ENCODE data around the gene PMAIP1. TPM values are rescaled to one million over a fixed set of nuclear protein-coding genes. Genes with fewer than 3 reads are reported as not detected.

Gene PMAIP1
- total RNA-seq, 2 experiments from 2014 or later: 22.9 to 23.3 TPM

DNA sequence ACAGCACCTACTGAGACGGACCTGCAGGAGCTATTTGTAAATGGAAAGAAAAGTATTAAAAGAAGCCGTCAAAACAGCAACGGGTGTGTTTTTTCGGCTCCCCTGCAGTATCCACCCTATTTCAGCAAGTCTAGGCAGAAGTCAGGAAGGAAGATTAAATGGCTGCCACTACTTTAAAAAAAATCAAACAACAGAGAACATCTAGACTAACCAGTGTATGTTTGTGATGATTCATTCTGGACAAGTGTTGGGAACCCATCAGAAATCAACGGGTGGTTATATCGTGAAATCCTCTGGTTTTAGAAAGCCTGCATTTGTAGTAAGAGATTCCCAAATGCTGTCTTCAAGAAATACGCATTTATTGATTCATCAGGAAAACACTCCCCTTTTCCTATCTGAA, 9.0 kb downstream of the PMAIP1 start:
- Histone ChIP-seq H4K20me1 (ENCODE audit: insufficient read depth, low read length) (peaks cover 5% of the 10 kb centered on the region; the same call in 1 of the 2 replicates), H3K27ac (ENCODE audit: low read depth, low read length, poor library complexity, severe bottlenecking) (no peak overlapping the region), H3K36me3 (ENCODE audit: insufficient read depth, low read length) (peaks cover 7% of the 10 kb centered on the region), H3K9me2 (ENCODE audit: insufficient read depth, low read length) (no peaks in the 10 kb centered on the region), H3K4me2 (ENCODE audit: low read length) (peak overlapping the region; percentile 41; the same call in 1 of the 2 replicates), H3K79me2 (ENCODE audit: insufficient read depth, low read depth, low read length) (peaks cover 7% of the 10 kb centered on the region; the same call in 1 of the 2 replicates), H3K9me3 (ENCODE audit: low read length) (no peaks in the 10 kb centered on the region), H2AFZ (ENCODE audit: low read length) (no peak overlapping the region), H3K4me3 (ENCODE audit: low read depth, low read length, poor library complexity, severe bottlenecking) (no peak overlapping the region), H3K4me1 (ENCODE audit: insufficient read depth, low read length, poor library complexity, severe bottlenecking) (peaks cover 58% of the 10 kb centered on the region)
- no peak for DNase-seq (ENCODE audit: low spot score)
- TF ChIP-seq, protein P1, sequence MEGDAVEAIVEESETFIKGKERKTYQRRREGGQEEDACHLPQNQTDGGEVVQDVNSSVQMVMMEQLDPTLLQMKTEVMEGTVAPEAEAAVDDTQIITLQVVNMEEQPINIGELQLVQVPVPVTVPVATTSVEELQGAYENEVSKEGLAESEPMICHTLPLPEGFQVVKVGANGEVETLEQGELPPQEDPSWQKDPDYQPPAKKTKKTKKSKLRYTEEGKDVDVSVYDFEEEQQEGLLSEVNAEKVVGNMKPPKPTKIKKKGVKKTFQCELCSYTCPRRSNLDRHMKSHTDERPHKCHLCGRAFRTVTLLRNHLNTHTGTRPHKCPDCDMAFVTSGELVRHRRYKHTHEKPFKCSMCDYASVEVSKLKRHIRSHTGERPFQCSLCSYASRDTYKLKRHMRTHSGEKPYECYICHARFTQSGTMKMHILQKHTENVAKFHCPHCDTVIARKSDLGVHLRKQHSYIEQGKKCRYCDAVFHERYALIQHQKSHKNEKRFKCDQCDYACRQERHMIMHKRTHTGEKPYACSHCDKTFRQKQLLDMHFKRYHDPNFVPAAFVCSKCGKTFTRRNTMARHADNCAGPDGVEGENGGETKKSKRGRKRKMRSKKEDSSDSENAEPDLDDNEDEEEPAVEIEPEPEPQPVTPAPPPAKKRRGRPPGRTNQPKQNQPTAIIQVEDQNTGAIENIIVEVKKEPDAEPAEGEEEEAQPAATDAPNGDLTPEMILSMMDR (conservative IDR thresholded peaks at IDR 0.05; ENCODE audit: low read length): no peak
- no TSS peak for BruUV-seq (replicated peaks)
- intact Hi-C loops (cut with micrococcal nuclease; ENCODE audit: unreplicated experiment): no loop called here
- POLR2A ChIA-PET: interaction anchor here (0.5 to 1.3 kb wide), 2 partner anchors 14 to 16 kb away, joined by 3 read pairs; no protein-coding TSS in a partner anchor
- CTCF ChIA-PET (ENCODE audit: unreplicated experiment): no interaction called here

DNA sequence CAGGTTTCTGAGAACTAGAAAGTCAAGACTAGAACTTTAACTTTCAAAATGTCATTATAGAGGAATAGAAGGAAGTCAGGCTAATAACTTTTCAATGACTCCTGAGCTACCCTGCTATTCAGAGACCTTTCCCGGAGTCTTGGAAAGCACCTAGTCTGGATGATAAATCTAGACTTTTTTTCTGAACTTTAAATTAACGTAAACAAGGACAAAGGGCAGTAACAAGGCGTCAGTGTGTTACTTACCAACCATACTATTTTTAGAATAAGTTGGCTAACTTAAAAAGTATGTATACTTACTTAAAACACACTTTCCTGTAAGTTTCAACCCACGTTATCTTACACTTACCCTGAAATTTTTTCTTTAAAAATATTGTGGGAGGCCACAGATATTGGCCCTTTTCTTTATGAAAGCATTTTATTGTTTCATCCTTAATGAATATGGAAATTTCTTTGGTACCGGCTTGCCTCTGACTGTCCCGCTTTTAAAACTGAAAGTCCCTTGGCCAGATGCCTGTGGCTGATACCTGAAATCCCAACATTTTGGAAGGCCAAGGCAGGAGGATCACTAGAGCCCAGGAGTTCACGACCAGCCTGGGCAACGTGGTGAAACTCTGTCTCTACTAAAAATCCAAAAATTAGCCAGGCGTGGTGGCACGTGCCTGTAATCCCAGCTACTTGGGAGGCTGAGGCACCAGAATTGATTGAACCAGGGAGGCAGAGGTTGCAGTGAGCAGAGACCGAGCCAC, 9.7 kb downstream of the PMAIP1 start:
- BruUV-seq (replicated peaks): no TSS peak
- no peak for TF ChIP-seq EZH2phosphoT487 (IDR thresholded peaks at IDR 0.05; ENCODE audit: borderline replicate concordance, low read depth, low read length)
- TF ChIP-seq, protein P1 (conservative IDR thresholded peaks at IDR 0.05; ENCODE audit: low read length): no peak
- Histone ChIP-seq H3K27ac (ENCODE audit: low read depth, low read length, poor library complexity, severe bottlenecking) (no peak overlapping the region), H3K4me1 (ENCODE audit: insufficient read depth, low read length, poor library complexity, severe bottlenecking) (peaks cover 52% of the 10 kb centered on the region), H4K20me1 (ENCODE audit: insufficient read depth, low read length) (no peaks in the 10 kb centered on the region), H3K36me3 (ENCODE audit: insufficient read depth, low read length) (peaks cover under 1% of the 10 kb centered on the region; the same call in 1 of the 2 replicates), H3K4me2 (ENCODE audit: low read length) (peak overlapping the region; percentile 41; the same call in 1 of the 2 replicates), H3K79me2 (ENCODE audit: insufficient read depth, low read depth, low read length) (peaks cover under 1% of the 10 kb centered on the region; the same call in 1 of the 2 replicates), H2AFZ (ENCODE audit: low read length) (no peak overlapping the region), H3K9me2 (ENCODE audit: insufficient read depth, low read length) (no peaks in the 10 kb centered on the region), H3K9me3 (ENCODE audit: low read length) (no peaks in the 10 kb centered on the region), H3K4me3 (ENCODE audit: low read depth, low read length, poor library complexity, severe bottlenecking) (no peak overlapping the region)
- ChIA-PET POLR2A (interaction anchor here (1.3 kb wide), 1 partner anchor 17 kb away, joined by 3 read pairs; no protein-coding TSS in a partner anchor), CTCF (ENCODE audit: unreplicated experiment) (no interaction called here)
- no peak for DNase-seq (ENCODE audit: low spot score)
- intact Hi-C loops (cut with micrococcal nuclease; ENCODE audit: unreplicated experiment): no loop called here

DNA sequence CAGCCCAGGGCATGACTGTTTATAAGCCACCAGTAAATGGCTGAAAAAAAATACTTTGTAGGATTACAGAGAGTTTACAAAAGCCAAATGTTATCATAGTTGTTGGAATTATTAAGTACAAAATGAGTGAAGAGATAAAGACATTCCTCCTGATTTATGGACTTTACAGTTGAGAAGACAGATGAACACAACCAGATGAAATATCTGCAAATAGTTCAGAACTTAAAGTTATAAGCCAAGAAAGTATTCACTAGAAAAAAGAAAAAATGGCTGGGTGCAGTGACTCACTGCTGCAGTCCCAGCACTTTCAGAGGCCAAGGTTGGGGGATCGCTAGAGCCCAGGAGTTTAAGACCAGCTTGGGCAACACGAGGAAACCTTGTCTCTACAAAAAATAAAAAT, 11.2 kb downstream of the PMAIP1 start:
- TF ChIP-seq EZH2phosphoT487 (IDR thresholded peaks at IDR 0.05; ENCODE audit: borderline replicate concordance, low read depth, low read length): no peak
- TF ChIP-seq, protein P1 (conservative IDR thresholded peaks at IDR 0.05; ENCODE audit: low read length): no peak
- Histone ChIP-seq H3K9me3 (ENCODE audit: low read length) (no peaks in the 10 kb centered on the region), H3K4me1 (ENCODE audit: insufficient read depth, low read length, poor library complexity, severe bottlenecking) (peaks cover 41% of the 10 kb centered on the region), H4K20me1 (ENCODE audit: insufficient read depth, low read length) (no peaks in the 10 kb centered on the region), H3K79me2 (ENCODE audit: insufficient read depth, low read depth, low read length) (no peaks in the 10 kb centered on the region), H3K9me2 (ENCODE audit: insufficient read depth, low read length) (no peaks in the 10 kb centered on the region), H2AFZ (ENCODE audit: low read length) (no peak overlapping the region), H3K36me3 (ENCODE audit: insufficient read depth, low read length) (no peaks in the 10 kb centered on the region; the same call in 1 of the 2 replicates), H3K4me3 (ENCODE audit: low read depth, low read length, poor library complexity, severe bottlenecking) (no peak overlapping the region), H3K27ac (ENCODE audit: low read depth, low read length, poor library complexity, severe bottlenecking) (no peak overlapping the region), H3K4me2 (ENCODE audit: low read length) (no peak overlapping the region)
- POLR2A ChIA-PET: interaction anchor here (0.6 kb wide), 1 partner anchor 10 kb away, joined by 3 read pairs; no protein-coding TSS in a partner anchor
- DNase-seq (ENCODE audit: low spot score): no peak
- BruUV-seq (replicated peaks): no TSS peak
- CTCF ChIA-PET (ENCODE audit: unreplicated experiment): no interaction called here
- intact Hi-C loops (cut with micrococcal nuclease; ENCODE audit: unreplicated experiment): no loop called here
